ENCODE results near the gene FAM89A. TPM values are rescaled to one million over a fixed set of nuclear protein-coding genes. Genes with fewer than 3 reads are reported as not detected.

The FAM89A gene
- total and polyA plus RNA-seq, 9 of the 15 experiments (the other 6 are each of a cell fraction or from before 2014, with no cell fraction given): 8.7 to 66.2 (median 43.3) TPM

- peak; percentile 91 for TF ChIP-seq TFAP4 (CRISPR knock-in tag; IDR thresholded peaks at IDR 0.05; ENCODE audit: borderline replicate concordance)
- no peak for TF ChIP-seq E4F1 (CRISPR knock-in tag; IDR thresholded peaks at IDR 0.05; ENCODE audit: borderline replicate concordance)
- TF ChIP-seq, protein P1, sequence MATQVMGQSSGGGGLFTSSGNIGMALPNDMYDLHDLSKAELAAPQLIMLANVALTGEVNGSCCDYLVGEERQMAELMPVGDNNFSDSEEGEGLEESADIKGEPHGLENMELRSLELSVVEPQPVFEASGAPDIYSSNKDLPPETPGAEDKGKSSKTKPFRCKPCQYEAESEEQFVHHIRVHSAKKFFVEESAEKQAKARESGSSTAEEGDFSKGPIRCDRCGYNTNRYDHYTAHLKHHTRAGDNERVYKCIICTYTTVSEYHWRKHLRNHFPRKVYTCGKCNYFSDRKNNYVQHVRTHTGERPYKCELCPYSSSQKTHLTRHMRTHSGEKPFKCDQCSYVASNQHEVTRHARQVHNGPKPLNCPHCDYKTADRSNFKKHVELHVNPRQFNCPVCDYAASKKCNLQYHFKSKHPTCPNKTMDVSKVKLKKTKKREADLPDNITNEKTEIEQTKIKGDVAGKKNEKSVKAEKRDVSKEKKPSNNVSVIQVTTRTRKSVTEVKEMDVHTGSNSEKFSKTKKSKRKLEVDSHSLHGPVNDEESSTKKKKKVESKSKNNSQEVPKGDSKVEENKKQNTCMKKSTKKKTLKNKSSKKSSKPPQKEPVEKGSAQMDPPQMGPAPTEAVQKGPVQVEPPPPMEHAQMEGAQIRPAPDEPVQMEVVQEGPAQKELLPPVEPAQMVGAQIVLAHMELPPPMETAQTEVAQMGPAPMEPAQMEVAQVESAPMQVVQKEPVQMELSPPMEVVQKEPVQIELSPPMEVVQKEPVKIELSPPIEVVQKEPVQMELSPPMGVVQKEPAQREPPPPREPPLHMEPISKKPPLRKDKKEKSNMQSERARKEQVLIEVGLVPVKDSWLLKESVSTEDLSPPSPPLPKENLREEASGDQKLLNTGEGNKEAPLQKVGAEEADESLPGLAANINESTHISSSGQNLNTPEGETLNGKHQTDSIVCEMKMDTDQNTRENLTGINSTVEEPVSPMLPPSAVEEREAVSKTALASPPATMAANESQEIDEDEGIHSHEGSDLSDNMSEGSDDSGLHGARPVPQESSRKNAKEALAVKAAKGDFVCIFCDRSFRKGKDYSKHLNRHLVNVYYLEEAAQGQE (IDR thresholded peaks at IDR 0.05; ENCODE audit: borderline replicate concordance): peak; percentile 48
- TF ChIP-seq, protein P1 (CRISPR knock-in tag; IDR thresholded peaks at IDR 0.05; ENCODE audit: low read depth): 0 out of 2 replicates have a peak, but pooled peaks have one; percentile 78
- no peak for TF ChIP-seq ID3 (CRISPR knock-in tag; IDR thresholded peaks at IDR 0.05)
- TF ChIP-seq ID3 (tag; IDR thresholded peaks at IDR 0.05): 0 out of 2 replicates have a peak, but pooled peaks have one; percentile 58
- no peak for TF ChIP-seq ARID2 (IDR thresholded peaks at IDR 0.05)
- peak; percentile 90 for TF ChIP-seq NKRF (IDR thresholded peaks at IDR 0.05; ENCODE audit: borderline replicate concordance)
- no peak for TF ChIP-seq IRF1 (CRISPR knock-in tag; IDR thresholded peaks at IDR 0.05; ENCODE audit: borderline replicate concordance)
- TF ChIP-seq ZNF316 (IDR thresholded peaks at IDR 0.05): no peak
Measured at GRCh38 chr1:230978491-230979388, 61.3 kb downstream of the FAM89A start, which contains the start of the genes ARV1 and TTC13 (continued).

Measured in K562 (cell line).